Stimulated activated CD4-positive, alpha-beta T cell treated with anti-CD3 and anti-CD28 coated beads, Interleukin-1b, Interleukin-23, amount 100 ng/mL, for 1 hour (primary cell): ENCODE measurements around the gene AKR7A2.

Experiments
- DNase-seq, 2 donors: peaks; one replicate each; pipeline ENCODE4 v3.0.0-alpha.2; 2020; ENCODE audit warnings: low read depth in 2 of 2

The AKR7A2 gene

GRCh38 chr1:19343617-19344350 lies 31.8 kb upstream of the AKR7A2 start:
- no peak for DNase-seq

- DNase-seq, result no peak
These were observed 31.1 kb upstream of the AKR7A2 start for GRCh38 chr1:19342894-19343616.

DNA sequence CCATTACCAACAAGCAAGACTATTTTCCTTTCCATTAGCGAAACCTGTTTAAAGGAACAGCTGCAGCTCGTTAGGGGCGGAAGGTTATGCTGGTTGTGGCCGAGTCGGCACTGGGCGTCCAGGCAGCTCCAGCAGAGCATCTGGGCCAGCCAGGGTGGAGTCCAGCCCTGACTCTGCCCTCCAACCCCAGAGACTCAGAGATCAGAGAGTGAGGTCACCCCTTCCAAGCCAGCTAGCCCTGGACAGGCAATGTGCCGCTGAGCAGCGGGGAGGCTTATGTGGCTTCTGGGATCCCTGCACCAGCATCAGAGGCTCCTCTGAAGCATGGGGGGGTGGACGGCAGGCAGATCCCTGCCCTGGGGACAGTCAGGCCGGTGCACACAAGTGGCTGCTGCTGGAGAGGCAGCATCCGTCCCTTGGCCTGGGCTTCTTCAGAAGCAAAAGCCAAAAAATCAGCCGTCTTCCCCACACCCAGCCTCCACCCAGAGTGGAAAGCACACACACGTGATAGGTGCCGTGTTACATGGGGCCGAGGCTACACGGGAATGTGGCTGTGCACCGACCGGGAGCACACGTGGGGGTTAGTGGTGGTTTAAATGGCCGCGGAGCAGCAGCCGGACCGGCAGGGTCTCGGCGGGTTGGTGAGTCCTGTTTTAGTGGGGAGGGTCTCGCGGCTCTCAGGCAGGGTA lies 30.3 kb upstream of the AKR7A2 start:
- no peak for DNase-seq

- DNase-seq, result peak; percentile 42 to 73
These were observed 29.5 kb upstream of the AKR7A2 start for GRCh38 chr1:19341201-19342061.

DNA sequence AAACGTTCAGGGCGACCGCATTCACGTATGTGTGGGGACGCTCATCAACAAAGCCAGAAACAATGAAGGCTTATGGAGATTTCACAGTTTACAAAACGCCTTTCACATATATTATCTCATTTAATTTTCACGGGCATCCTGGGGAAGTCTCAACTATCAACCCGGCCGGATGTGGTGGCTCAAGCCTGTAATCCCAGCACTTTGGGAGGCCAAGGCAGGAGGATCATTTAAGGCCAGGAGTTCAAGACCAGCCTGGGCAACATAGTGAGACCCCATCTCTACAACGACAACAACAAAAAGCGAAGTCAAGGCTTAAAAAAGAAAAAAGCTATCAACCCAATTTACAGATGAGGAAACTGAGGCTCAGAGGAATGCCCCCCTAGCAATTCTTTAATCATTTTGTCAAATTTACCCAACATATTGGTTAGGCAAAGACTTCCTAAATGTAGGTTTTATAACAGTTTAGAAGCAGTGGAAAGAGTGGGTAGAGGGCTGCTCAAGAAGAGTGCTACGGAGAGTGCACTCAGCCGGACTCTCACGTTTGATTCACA lies 28.5 kb upstream of the AKR7A2 start:
- DNase-seq, result no peak

- DNase-seq, result no peak
These were observed 27.4 kb upstream of the AKR7A2 start for GRCh38 chr1:19339214-19339861.

GRCh38 chr1:19338323-19338762 lies 26.4 kb upstream of the AKR7A2 start:
- no peak for DNase-seq

DNA sequence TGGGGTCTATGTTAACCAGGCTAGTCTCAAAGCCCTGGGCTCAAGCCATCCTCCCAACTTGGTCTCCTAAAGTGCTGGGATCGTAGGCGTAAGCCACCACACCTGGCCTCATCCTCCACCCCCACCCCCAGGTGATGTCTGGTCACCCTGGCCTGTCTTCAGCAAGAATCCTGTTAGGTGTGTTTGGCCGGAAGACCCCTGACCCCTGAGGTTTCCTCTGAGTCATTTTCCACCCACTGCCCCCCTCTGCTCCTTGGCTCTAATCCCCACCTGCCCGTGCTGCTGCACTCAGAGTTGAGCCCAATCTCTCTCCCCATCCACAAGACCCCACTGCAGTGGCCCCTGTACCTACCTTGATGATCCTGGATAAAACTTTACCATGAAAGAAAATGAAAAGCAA lies 25.3 kb upstream of the AKR7A2 start:
- DNase-seq, result no peak

- no peak for DNase-seq
These were observed 24.6 kb upstream of the AKR7A2 start for GRCh38 chr1:19336543-19336942.

GRCh38 chr1:19333587-19334354 lies 21.8 kb upstream of the AKR7A2 start:
- no peak for DNase-seq

GRCh38 chr1:19332832-19333231 lies 20.9 kb upstream of the AKR7A2 start:
- DNase-seq, result no peak

- DNase-seq, result no peak
These were observed 19.4 kb upstream of the AKR7A2 start for GRCh38 chr1:19331262-19331878.

- DNase-seq, result no peak
These were observed 18.6 kb upstream of the AKR7A2 start for GRCh38 chr1:19330449-19331135.

DNA sequence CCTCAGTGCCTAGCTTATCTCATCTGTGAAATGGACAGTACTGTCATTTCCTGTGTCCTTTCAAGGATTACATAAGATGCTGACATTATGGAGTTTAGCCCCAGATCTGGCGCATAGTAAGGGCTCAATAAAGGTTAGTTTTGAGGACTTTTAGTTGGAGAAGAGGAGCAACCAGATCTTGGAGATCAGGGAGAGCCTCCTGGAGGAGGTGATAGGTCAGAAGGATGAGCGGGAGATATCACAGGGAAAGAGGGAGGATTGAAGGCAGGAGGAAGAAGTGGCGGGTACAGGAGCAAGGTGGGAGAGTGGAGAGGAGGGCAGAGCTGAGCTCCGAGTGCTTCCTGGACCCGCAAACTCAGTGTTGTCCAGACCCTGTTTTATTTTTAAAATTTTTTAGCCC lies 17.7 kb upstream of the AKR7A2 start:
- no peak for DNase-seq

DNA sequence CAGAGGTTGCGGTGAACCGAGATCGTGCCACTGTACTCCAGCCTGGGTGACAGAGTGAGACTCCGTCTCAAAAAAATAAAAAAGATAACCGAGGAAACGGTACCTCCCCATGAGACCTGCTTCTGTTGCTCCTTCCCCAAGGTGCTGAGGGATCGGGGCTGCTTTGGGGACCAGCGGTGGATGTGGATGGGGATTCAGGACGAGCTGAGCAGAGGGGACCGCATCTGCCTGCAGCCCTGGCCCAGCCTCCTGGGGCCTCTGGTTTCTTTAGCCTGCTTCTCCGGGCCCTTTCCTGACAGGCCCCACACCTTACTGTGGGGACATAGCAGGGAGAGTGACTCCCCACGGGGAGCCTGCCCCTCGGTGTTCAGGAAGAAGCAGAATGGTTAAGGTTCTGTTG lies 17.2 kb upstream of the AKR7A2 start:
- no peak for DNase-seq

DNA sequence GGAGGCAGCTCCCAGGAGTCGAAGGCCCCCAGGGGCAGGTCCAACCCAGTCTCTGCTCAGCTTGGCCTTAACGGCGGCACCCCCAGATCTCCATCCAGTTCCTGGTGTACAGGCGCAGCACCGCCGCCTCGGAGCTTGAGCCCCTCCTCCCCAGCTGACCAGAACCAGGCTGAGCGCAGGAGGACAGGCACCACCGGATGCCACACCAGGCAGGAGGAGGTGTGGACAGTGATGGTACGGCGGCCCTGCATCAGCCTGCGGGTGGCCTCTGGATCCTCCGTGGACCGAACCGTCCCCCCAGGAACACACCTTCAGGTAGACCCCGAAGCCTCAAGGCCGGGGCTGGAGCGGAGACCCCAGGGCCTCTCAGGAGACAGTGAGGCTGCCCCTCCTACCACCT lies 16.5 kb upstream of the AKR7A2 start:
- DNase-seq, result no peak

DNA sequence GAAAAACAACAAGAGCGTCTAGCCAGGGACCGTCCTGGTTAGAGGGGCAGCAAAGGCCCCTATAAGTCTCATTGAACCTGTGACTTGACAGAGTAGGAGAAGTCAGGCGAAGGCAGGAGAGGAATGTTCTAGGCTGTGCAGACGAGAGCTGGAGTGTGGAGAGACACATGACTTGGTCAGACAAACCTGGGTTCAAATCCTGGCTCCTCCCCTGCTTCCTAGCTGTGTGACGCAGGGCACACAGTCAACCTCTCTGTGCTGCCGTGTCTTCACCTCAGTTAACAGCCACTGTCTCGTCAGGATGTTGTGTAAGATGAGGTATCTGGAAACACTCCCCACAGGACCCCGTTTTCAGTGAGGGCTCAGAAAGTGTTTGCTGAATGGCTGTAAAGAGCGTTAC lies 15.8 kb upstream of the AKR7A2 start:
- DNase-seq, result no peak

- DNase-seq, result no peak
These were observed 15.4 kb upstream of the AKR7A2 start for GRCh38 chr1:19327301-19327700.

- no peak for DNase-seq
These were observed 14.8 kb upstream of the AKR7A2 start for GRCh38 chr1:19326748-19327065.
